T-helper 17 cell (primary cell): Measurements from ENCODE around the gene NUDCD3. TPM values are rescaled to one million over a fixed set of nuclear protein-coding genes. Genes with fewer than 3 reads are reported as not detected.
A peak's percentile ranks its signal among the peaks of the same experiment; 100 is the strongest.

Experiments
- ATAC-seq: fragments of 150-1000 bp; cut with Tn5 transposase; 2 replicates; pipeline ENCODE4 v1.10.0; 2021; ENCODE audit warnings: mild to moderate bottlenecking, moderate library complexity
- DNase-seq, 3 donors: peaks; one replicate each; pipeline versions ENCODE4 v3.0.0 to v3.0.0-alpha.2; 2020 to 2021
- H3K9me3 ChIP-seq: one replicate; pipeline ENCODE4 v1.7.0; 2013; ENCODE audit warnings: low read length, mild to moderate bottlenecking; ENCODE audit not compliant: control insufficient read depth, poor library complexity, severe bottlenecking
- H3K27ac Mint-ChIP-seq: one replicate; pipeline ENCODE4 v1.8.0; 2022; ENCODE audit warnings: mild to moderate bottlenecking, moderate library complexity, mixed read lengths
- H3K27me3 Mint-ChIP-seq: one replicate; pipeline ENCODE4 v1.8.0; 2022; ENCODE audit warnings: mixed read lengths
- H3K36me3 Mint-ChIP-seq: one replicate; pipeline ENCODE4 v1.8.0; 2022; ENCODE audit warnings: low read depth, mixed read lengths
- H3K4me1 Mint-ChIP-seq: one replicate; pipeline ENCODE4 v1.8.0; 2022; ENCODE audit warnings: mild to moderate bottlenecking, mixed read lengths
- H3K4me3 Mint-ChIP-seq: one replicate; pipeline ENCODE4 v1.8.0; 2022; ENCODE audit warnings: mild to moderate bottlenecking, moderate library complexity, mixed read lengths
- total RNA-seq, 4 donors: library from RNA in 2 of 4; stranded (reverse) in 2 of 4; gene quantifications; one replicate each; pipeline ENCODE4 v1.2.3 and lab custom pipeline; 2022 to 2026

Gene NUDCD3
- total RNA-seq, 2 donors from 2014 or later = 61.4 to 69.2 TPM

DNA sequence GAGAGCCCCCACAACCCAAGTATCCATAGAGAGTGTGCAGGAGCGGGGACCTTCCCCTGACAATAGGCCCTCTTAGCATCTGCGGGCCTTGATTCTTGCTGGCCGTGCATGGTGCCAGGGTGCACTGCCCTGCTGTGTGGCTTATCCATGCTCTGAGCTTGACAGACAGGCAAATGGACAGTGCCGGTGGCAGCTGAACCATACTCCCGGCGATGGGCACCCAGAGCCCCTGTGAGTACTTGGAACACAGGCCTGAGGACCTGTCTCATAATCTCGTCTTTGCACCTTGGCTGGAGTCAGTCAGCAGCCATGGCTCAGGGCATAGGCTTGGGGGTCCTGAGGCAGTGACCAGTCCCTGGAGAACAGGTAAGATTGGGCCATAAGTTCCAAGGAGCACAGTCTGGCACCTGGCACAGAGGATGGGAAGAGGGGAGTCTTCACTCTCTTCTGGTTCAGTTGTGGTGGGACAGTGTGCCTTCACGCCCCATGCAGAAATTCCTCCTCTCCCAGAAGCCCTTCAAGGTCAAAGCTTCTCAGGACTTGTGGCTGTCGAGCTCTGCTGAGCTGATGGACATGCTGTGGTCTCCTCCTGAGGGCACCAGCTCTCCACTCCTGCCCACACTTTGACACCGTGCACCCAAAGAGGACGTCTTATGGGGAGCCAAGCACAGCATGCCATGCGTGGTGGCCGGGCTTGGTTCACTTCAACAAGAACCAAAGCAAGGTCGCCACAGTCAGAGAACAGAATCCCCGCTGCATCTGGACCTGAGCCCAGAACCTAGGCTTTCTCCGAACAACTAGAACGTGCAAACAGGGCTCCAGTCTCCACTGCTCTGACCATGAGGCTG is 105.6 kb downstream of the NUDCD3 start:
- no peak overlapping the region for H3K4me3 Mint-ChIP-seq
- peak overlapping the region; percentile 67 for H3K27ac Mint-ChIP-seq
- peaks cover 8% of the 10 kb centered on the region for H3K4me1 Mint-ChIP-seq
- DNase-seq (no peak), ATAC-seq (no peak)
- peaks cover 8% of the 10 kb centered on the region for H3K36me3 Mint-ChIP-seq
- no peaks in the 10 kb centered on the region for H3K27me3 Mint-ChIP-seq
- no peaks in the 10 kb centered on the region for H3K9me3 ChIP-seq

DNA sequence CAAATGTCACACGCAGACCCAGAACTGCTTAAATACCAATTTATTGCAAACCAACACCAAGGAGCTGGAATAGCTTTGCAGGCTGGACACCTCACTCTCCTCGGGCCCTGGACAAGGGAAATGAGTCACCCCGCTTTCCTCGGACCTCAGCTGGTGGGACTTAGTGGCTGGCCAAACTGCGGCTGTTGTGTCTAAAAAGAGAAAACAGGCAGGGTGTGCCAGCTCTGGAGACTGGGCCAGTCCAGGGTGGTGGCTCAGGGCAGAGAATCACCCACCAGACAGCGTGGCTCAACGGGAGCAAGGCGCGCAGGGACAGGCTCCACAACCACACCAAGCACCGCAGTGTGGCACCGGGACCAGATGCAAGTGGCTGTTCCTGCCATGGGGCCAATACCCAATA is 106.9 kb downstream of the NUDCD3 start:
- no peak overlapping the region for H3K27ac Mint-ChIP-seq
- ATAC-seq (no peak), DNase-seq (no peak)
- no peak overlapping the region for H3K4me3 Mint-ChIP-seq
- no peaks in the 10 kb centered on the region for H3K9me3 ChIP-seq
- peaks cover 8% of the 10 kb centered on the region for H3K4me1 Mint-ChIP-seq
- H3K36me3 Mint-ChIP-seq = peaks cover 6% of the 10 kb centered on the region
- no peaks in the 10 kb centered on the region for H3K27me3 Mint-ChIP-seq

GRCh38 chr7:44382459-44383265 is 107.8 kb downstream of the NUDCD3 start:
- no peaks in the 10 kb centered on the region for H3K9me3 ChIP-seq
- Mint-ChIP-seq H3K36me3 (peaks cover 4% of the 10 kb centered on the region), H3K4me1 (peaks cover 8% of the 10 kb centered on the region), H3K27ac (no peak overlapping the region), H3K27me3 (no peaks in the 10 kb centered on the region), H3K4me3 (no peak overlapping the region)
- ATAC-seq (no peak), DNase-seq (no peak)

DNA sequence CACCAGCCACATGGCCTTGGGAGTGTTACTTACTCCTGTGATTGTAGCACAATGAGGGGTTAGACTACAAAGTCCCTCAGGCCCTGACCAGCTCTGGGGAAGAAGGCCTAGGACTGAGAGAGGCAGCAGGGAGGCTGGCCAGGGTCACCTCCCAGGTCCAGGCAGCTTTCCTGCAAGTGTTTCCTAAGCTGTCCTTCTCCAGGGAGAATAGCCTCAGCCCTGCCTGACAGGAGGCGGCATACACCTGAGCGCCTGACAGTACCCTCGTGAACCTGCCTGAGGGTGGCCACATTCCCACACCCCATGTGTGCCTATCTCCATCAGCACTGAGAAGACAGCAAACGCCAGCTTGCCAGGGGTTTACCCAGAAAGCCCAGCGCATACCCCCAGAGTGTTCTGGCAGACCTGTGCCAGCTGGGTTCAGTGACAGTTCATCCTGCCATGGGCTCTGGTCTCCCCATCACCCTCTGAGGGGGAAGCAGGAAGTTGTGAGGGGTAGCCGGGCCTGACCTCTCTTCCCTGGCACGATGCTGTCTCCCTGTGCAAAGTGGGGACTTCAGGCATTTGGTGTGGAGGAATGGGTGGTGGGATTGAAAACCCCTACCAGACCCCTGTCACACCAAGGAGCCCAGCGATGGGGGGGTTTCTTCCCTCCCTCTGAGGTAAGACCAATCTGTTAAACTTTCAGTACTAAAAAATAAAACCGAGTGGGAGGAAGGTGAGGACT is 108.8 kb downstream of the NUDCD3 start:
- H3K27me3 Mint-ChIP-seq = no peaks in the 10 kb centered on the region

DNA sequence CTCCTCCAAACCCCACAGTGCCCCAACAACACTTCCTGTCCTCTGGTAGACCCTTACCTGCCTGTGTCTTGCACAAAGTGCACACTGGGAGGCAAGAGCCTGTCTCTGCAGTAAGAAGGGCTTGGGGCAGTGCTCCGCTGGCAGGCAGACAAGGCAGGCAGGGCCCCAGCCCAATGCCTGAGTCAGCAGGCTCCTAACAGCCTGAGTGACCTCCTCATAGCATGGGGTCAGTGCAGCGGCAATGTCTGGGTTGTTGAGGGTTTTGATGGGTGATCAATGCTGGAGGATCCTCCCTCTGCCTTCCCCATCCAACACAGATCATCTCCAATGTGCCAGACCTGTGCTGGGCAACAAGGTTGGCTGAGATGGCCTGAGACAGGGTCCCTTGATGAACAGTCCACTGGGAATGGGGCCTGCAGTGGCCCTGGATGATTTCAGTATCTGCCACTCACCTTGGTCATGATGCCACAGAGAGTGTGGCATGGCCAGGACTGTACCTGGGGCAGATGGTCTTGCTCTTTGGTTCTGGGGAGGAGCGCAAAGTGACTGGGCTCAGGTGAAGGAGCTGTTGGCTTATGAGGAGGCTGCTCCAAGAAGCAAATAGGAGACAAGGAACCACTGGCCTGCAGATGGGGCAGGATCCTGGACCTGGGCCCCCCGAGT is 109.5 kb downstream of the NUDCD3 start:
- Mint-ChIP-seq H3K36me3 (peaks cover 2% of the 10 kb centered on the region), H3K4me1 (peaks cover 17% of the 10 kb centered on the region), H3K27ac (peak overlapping the region; percentile 51), H3K27me3 (no peaks in the 10 kb centered on the region), H3K4me3 (no peak overlapping the region)
- DNase-seq = no peak
- no peaks in the 10 kb centered on the region for H3K9me3 ChIP-seq
- ATAC-seq = no peak

More for the DNA sequence above, 108.8 kb downstream of the NUDCD3 start:
- no peak for ATAC-seq
- Mint-ChIP-seq H3K27ac (no peak overlapping the region), H3K4me3 (no peak overlapping the region), H3K36me3 (peaks cover 2% of the 10 kb centered on the region), H3K4me1 (peaks cover 17% of the 10 kb centered on the region)
- no peaks in the 10 kb centered on the region for H3K9me3 ChIP-seq
- no peak for DNase-seq

- DNase-seq = no peak
- H3K4me3 Mint-ChIP-seq = no peak overlapping the region
- peak overlapping the region; percentile 51 for H3K27ac Mint-ChIP-seq
- H3K36me3 Mint-ChIP-seq = peaks cover under 1% of the 10 kb centered on the region
- no peak for ATAC-seq
- peaks cover 15% of the 10 kb centered on the region for H3K4me1 Mint-ChIP-seq
- H3K9me3 ChIP-seq = no peaks in the 10 kb centered on the region
- H3K27me3 Mint-ChIP-seq = peaks cover 2% of the 10 kb centered on the region
Observed at GRCh38 chr7:44380189-44380830, 110.1 kb downstream of the NUDCD3 start.

DNA sequence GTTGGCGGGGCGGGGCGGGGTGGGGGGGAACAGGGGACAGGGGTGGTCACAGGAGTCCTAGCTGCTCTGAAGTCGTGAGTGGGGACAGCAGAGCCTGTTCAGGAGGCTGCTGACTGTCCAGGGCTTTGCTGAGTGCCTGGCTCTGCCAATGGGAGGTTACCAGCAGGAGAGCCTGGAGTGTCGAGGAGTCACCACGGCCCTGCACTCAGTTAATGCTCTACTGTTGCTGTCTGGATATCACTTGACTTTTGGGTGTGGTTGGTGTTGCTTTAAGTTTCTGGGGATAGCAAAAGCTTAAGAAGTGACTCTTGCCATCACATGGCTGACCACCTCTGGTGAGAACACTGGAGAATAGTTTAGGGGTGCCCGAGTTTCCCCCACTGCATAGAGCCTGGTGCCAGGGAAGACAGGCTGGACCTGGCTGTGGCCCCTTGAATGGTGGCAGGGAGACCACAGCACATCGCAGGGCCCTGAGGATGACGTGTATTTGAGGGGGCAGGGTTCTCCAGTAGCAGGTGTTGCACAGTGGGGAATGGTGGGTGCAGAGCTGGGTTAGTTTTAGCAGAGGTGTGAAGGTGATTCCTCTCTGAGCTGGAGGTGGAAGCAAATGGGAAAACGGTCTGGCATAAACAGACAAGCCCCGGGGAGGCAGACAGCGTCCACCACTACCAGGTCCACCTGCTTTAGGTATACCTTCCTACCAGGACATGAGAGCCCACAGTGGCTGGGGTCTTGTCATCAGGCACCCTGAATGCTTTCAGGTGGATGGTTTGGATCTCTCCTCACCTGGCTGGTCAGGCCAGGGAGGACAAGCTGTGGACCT is 110.9 kb downstream of the NUDCD3 start:
- ATAC-seq (no peak), DNase-seq (no peak)
- no peaks in the 10 kb centered on the region for H3K9me3 ChIP-seq
- Mint-ChIP-seq H3K4me3 (no peak overlapping the region), H3K36me3 (no peaks in the 10 kb centered on the region), H3K4me1 (peaks cover 17% of the 10 kb centered on the region), H3K27ac (no peak overlapping the region), H3K27me3 (peaks cover 5% of the 10 kb centered on the region)

DNA sequence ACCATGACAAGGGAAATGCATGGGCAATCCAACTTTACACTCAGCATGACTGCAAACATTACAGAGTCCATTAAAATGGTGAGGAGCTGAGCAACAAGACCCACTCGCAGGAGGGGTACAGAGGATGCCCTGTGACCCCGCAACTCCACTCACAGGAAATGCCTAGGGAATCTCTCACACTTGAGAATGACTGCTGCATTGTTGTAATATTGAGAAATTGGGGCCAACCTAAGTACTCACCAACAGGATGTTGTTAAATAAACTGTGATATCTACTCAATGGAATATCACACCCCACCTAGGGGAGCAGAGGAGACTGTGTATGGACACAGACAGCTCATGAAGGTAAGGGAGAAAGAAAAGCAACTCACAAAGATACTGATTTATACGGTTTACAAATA is 111.7 kb downstream of the NUDCD3 start:
- Mint-ChIP-seq H3K36me3 (no peaks in the 10 kb centered on the region), H3K27ac (no peak overlapping the region), H3K27me3 (peaks cover 5% of the 10 kb centered on the region), H3K4me1 (peaks cover 16% of the 10 kb centered on the region), H3K4me3 (no peak overlapping the region)
- H3K9me3 ChIP-seq = no peaks in the 10 kb centered on the region
- DNase-seq (no peak), ATAC-seq (no peak)

DNA sequence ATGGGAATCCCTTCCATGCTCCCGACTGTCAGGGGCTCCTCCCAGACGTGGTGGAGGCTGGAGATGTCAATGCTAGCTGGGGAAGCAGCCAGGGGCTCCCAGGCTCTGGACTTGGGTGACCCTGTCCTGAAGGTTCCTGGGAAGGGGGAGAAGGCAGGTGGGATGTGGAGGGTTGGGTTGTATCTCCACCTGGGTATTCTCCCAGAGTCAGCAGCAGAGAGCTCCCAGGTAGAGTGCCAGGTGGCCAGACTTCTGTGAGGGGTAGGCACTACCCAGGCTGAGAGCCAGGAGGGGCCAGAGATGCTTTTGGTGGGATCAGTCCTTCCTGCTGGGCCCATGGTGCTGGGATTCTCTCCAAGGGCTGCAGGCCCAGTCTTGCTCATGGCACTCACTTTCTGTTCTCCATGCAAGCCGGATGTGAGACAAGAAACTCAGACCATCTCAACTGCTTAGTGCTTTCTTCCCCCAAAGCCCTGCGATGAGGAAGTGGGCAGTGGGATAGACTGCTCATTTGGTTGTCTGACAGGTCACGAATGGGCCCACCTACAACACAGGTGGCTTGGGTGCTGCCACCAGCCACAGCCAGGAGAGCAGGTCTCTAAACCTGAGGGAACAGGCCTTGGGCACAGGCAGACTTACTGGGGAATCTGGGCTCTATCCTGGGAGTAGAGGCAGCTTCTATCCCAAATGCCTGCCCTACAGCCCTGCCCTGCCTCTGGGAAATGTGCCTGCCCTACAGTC is 112.6 kb downstream of the NUDCD3 start:
- Mint-ChIP-seq H3K27ac (peak overlapping the region; percentile 72), H3K4me3 (no peak overlapping the region), H3K4me1 (peaks cover 15% of the 10 kb centered on the region), H3K36me3 (no peaks in the 10 kb centered on the region), H3K27me3 (peaks cover 5% of the 10 kb centered on the region)
- no peak for ATAC-seq
- no peaks in the 10 kb centered on the region for H3K9me3 ChIP-seq
- no peak for DNase-seq

GRCh38 chr7:44377134-44377463 is 113.4 kb downstream of the NUDCD3 start:
- no peaks in the 10 kb centered on the region for H3K9me3 ChIP-seq
- ATAC-seq (no peak), DNase-seq (no peak)
- Mint-ChIP-seq H3K27me3 (peaks cover 5% of the 10 kb centered on the region), H3K4me3 (no peak overlapping the region), H3K27ac (peak overlapping the region; percentile 72), H3K36me3 (no peaks in the 10 kb centered on the region), H3K4me1 (peaks cover 15% of the 10 kb centered on the region)

DNA sequence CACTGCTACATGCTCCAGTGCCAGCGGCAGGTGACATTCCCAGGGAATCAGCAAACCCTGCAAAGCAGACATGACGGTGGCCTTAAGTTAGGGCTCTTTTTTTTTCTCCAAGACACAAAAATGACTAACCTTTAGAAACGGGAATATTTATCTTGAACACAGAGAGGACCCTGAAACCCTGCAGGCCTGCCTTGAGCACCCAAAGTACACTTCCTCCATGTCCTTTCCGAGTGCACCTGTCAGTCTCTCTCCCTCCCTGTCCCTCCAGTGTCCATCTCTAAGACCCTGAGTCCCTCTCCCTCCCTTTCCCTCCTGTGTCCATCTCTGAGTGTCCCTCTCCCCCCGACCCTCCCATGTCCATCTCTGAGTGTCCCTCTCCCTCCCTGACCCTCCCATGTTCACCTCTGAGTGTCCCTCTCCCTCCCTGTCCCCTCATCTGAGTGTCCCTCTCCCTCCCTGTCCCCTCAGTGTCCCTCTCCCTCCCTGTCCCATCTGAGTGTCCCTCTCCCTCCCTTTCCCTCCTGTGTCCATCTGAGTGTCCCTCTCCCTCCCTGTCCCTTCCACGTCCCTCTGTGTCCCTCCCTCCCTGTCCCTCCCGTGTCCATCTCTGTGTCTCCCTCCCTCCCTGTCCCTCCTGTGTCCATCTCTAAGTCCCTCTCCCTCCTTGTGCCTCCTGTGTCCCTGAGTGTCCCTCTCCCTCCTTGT is 113.9 kb downstream of the NUDCD3 start:
- Mint-ChIP-seq H3K27me3 (peaks cover 5% of the 10 kb centered on the region), H3K36me3 (no peaks in the 10 kb centered on the region), H3K4me1 (peaks cover 15% of the 10 kb centered on the region), H3K4me3 (no peak overlapping the region), H3K27ac (peak overlapping the region; percentile 72)
- ATAC-seq (no peak), DNase-seq (no peak)
- no peaks in the 10 kb centered on the region for H3K9me3 ChIP-seq
